Globus pallidus (tissue), 1 donor: ENCODE results near the gene DEFB116.
"Not testable (repeated sequence)": the region's sequence is repeated elsewhere in the genome, so short reads cannot be mapped to it uniquely, and the experiment has no call there.

Experiments used
- DNase-seq: peaks from one replicate; pipeline ENCODE4 v3.0.0-alpha.2; 2015; ENCODE audit warnings: low spot score

The DEFB116 gene

GRCh38 chr20:31308535-31309162, at the start of gene DEFB116:
Gene DEFB116 (minus strand): TSS chr20:31308585. CDS start chr20:31308585, 0 bp downstream.
- no peak for DNase-seq

GRCh38 chr20:31355981-31356380, 47.6 kb upstream of the DEFB116 start:
- no peak for DNase-seq

DNA sequence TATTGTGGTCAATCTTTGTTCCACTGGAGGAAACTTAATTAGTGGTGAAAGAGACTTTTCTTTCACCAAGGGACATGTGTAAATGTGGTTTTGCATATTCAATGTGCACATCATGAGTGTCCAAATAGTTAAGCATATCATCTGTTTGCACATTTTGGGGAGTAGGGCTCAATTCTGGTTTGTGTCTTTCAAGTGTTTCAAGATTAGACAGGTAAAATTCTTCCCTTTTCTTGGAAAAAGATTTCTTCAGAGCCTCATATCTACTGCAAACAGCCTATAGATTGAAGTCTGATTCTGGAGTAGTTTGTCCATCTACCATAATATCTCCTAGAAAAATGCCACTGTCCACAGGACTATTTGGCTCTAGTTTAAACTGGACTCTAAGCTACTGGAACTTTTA, 33.1 kb upstream of the DEFB116 start:
- no peak for DNase-seq

DNA sequence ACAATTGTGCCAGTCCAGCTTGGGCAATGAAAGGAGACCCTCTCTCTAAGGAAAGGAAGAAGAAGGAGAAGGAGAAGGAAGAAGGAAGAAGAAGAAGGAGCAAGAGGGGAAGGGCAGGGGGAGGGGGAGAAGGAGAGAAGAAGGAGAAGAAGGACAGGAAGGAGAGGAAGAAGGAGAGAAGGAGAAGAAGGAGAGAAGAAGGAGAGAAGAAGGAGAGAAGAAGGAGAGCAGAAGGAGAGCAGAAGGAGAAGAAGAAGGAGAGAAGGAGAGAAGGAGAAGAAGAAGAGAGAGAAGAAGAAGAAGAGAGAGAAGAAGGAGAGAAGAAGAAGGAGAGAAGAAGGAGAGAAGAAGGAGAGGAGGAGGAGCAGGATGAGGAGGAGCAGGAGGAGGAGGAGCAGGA, 22.5 kb upstream of the DEFB116 start:
- no peak for DNase-seq

- no peak for DNase-seq
Observed at GRCh38 chr20:31322504-31322903, 14.1 kb upstream of the DEFB116 start.

DNA sequence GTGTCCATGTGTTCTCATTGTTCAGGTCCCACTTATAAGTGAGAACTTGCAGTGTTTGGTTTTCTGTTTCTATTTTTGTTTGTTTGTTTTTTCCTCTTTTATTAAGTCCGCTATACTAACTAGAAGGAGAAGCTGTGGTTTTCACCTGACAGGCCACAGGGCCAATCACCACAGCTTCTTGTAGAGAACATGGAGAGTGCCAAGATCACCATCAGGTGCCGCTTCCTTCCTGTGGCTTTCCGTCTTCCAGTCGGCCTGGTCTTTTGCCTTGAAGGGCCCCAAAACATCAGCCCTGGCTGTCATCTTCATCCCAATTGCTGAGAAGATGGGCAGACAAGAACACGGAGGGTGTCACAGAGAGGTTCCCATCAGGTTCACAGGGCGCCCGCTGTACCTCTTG, 23.4 kb downstream of the DEFB116 start:
- DNase-seq, result not testable (repeated sequence)

DNA sequence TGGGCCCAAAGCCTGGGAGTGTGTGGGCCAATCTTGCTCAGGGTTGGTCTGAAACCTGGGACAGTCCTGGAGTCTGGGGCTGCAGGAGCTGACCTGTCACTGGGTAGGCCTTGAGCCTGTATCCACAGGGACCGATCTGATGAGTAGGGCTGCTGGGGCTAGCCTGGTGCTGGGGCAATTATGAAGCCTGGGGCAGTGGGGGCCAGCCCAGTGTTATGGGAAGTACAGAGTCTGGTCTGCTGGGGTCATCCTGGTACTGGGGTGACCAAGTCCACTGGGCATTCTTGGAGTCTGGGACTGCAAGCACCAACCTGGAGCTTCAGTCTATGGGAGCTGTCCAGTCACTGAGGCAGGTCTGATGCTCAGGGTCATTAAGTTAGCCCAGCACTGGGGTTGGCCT, 30.2 kb downstream of the DEFB116 start:
- no peak for DNase-seq

DNA sequence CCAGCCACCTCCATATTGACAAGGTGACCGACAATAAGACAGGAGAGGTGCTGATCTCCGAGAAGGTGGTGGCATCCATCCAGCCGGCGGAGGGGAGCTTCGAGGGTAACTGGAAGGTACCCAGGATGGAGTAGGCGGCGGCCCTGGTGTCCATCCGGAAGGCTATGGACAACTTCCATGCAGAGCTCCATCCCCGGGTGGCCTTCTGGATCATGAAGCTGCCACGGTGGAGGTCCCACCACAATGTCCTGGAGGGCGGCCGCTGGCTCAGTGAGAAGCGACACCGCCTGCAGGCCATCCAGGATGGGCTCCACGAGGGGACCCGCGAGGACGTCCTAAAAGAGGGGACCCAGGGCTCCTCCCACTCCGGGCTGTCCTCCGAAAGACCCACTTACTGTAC, 33.9 kb downstream of the DEFB116 start:
- DNase-seq, result no peak

- DNase-seq, result no peak
Observed at GRCh38 chr20:31260326-31260932, 48.0 kb downstream of the DEFB116 start.

DNA sequence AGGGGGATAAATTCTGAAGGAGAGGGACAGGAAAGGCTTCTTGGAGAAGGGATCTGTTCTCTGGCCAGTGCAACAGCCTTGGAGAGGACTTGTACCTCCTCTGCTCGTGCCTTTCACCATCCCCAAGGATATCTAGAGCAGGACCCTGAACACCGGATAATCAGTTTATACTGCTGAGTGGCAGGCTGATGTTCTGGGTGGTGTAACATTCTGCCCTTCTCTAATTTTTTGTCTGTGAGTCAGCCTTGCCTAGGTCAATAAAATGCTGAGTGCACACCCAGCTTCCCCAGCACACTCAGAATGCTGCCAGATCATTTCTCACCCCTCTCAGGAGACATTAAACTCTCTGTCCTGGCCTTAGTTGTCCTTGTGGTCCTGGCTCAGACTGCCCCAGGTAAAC, 51.0 kb downstream of the DEFB116 start, which contains the start of gene DEFB115:
Gene DEFB115, plus strand, starts transcription at position 301 of the 400 bp plus-strand sequence. Its CDS starts 0 bp downstream, at position 301.
- no peak for DNase-seq

GRCh38 chr20:31256959-31257358, 51.4 kb downstream of the DEFB116 start:
- no peak for DNase-seq
